Transverse colon (tissue), 4 donors: Measurements from ENCODE around the gene RMND5A. TPM values are rescaled to one million over a fixed set of nuclear protein-coding genes. Genes with fewer than 3 reads are reported as not detected.

Source experiments
- DNase-seq: peaks from one replicate; pipeline ENCODE4 v3.0.0-alpha.2; 2019
- H3K27ac ChIP-seq, 4 donors: fragments of 200-600 bp; sonication (generic); 2 replicates each; pipeline ENCODE4 v1.5.1; 2016 to 2018; ENCODE audit warnings: inconsistent platforms in 4 of 4
- H3K27me3 ChIP-seq: fragments of 200-600 bp; sonication (generic); 2 replicates; pipeline ENCODE4 v1.5.1; 2017; ENCODE audit warnings: inconsistent platforms
- H3K36me3 ChIP-seq, 4 donors: fragments of 200-600 bp; sonication (generic); 2 replicates each; pipeline ENCODE4 v1.5.1; 2017 to 2019; ENCODE audit warnings: inconsistent platforms in 4 of 4
- H3K4me1 ChIP-seq, 4 donors: fragments of 200-600 bp; sonication (generic); 2 replicates each; pipeline ENCODE4 v1.5.1; 2017 to 2020; ENCODE audit warnings: inconsistent platforms in 4 of 4
- H3K4me3 ChIP-seq, 4 donors: fragments of 200-600 bp; sonication (generic); 1 replicate in 1 of 4; 2 replicates in 3 of 4; pipeline versions ENCODE4 v1.5.1 to v1.6.1; 2017 to 2019; ENCODE audit warnings: inconsistent platforms in 4 of 4
- H3K9me3 ChIP-seq, 2 donors: fragments of 200-600 bp; sonication (generic); 2 replicates each; pipeline ENCODE4 v1.5.1; 2017 to 2019; ENCODE audit warnings: inconsistent platforms in 2 of 2
- CTCF ChIP-seq, 5 experiments: fragments of 200-600 bp in 3 of 5; fragments of 450-650 bp in 2 of 5; sonication (generic) in 3 of 5; IDR thresholded peaks; 1 replicate in 2 of 5; 2 replicates in 3 of 5; pipeline ENCODE4 v1.5.1; 2016 to 2017; ENCODE audit warnings: antibody characterized with exemption in 5 of 5, inconsistent platforms in 3 of 5, mild to moderate bottlenecking in 2 of 5, moderate library complexity in 1 of 5
- EP300 ChIP-seq: sonication (generic); formaldehyde crosslinking; IDR thresholded peaks from one replicate; pipeline ENCODE4 v1.6.1; 2017; ENCODE audit warnings: antibody characterized with exemption, low read depth
- POLR2A ChIP-seq: fragments of 450-650 bp; IDR thresholded peaks from one replicate; pipeline ENCODE4 v1.6.1; 2016; ENCODE audit warnings: antibody characterized with exemption, mild to moderate bottlenecking, moderate library complexity
- POLR2AphosphoS5 ChIP-seq, 3 donors: sonication (generic); formaldehyde crosslinking; IDR thresholded peaks; one replicate each; pipeline ENCODE4 v1.6.1; 2016; ENCODE audit warnings: antibody characterized with exemption in 3 of 3
- WGBS, 2 donors: methylation state at CpG; one replicate each; pipeline ENCODE4 v1.1.5; 2018; ENCODE audit warnings: low coverage in 1 of 2; 5-methylcytosine and 5-hydroxymethylcytosine counted together
- in situ Hi-C, 4 donors: fragments of 200-750 bp; cut with MboI; loops; one replicate each; pipeline versions ENCODE4 v1.15.0 to v1.15.1; 2017; ENCODE audit warnings: low sequenced_read_pairs in 3 of 4, low pct_ligation_motif_present in 1 of 4, low pct_unique_long_range_greater_than_20kb in 1 of 4
- intact Hi-C: fragments of 100-400 bp; cut with DNase I; formaldehyde crosslinking; loops from one replicate; pipeline ENCODE4 v1.15.1; 2023; ENCODE audit warnings: low total_unique reads
- total RNA-seq, 4 donors: library from RNA; depleted of rRNA; stranded (reverse); fragments of >200 nt; gene quantifications; one replicate each; pipeline ENCODE4 v1.1.0, GENCODE V29; 2016

Gene RMND5A
- total RNA-seq, 4 donors from 2014 or later: 58.1 to 94.8 (median 72.4) TPM

DNA sequence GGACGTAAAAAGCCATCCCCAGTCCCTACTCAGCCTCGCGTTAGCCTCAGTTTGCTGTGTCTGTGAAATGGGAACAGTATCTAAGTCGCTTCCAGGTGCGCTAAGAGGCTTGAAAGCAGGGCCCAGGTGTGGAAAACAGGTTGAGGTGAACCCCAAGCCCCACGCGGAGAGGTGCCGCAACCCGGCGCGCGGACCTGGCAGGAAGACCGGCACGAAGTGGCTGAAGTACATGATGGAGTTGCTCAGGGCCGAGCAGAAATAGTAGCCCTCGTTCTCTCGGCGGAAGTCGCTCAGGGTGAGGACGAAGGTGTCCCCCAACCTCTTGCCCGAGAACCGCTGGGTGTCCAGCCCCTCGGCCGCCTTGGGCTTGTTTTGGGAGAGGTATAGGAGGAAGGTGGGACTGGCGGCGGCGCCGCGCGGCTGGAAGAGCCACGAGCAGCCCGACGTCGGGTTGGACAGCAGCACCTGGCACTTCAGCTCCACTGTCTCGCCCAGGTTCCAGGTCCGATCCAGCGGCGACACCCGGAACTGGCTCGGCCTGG, 70.1 kb downstream of the RMND5A start:
- in situ Hi-C loops: no loop called here
- no peak for TF ChIP-seq EP300
- no peak for TF ChIP-seq POLR2A
- no peak for TF ChIP-seq POLR2AphosphoS5 (IDR thresholded peaks at IDR 0.05)
- no peak for TF ChIP-seq CTCF (IDR thresholded peaks at IDR 0.05)
- Histone ChIP-seq H3K9me3 (no peaks in the 10 kb centered on the region), H3K27me3 (peaks cover 76% of the 10 kb centered on the region), H3K27ac (no peak overlapping the region), H3K36me3 (no peaks in the 10 kb centered on the region), H3K4me1 (peaks cover 17 to 27% (median 24%) of the 10 kb centered on the region in 4 donors), H3K4me3 (peak overlapping the region in 2 of 4 donors; percentile 21 to 36)
- whole genome bisulfite sequencing, 2 donors: 21% methylated on average over 25 of the region's 40 CpGs; no CpG with 5 or more reads in 1 of the 2 donors
- no peak for DNase-seq
- intact Hi-C loops: no loop called here

DNA sequence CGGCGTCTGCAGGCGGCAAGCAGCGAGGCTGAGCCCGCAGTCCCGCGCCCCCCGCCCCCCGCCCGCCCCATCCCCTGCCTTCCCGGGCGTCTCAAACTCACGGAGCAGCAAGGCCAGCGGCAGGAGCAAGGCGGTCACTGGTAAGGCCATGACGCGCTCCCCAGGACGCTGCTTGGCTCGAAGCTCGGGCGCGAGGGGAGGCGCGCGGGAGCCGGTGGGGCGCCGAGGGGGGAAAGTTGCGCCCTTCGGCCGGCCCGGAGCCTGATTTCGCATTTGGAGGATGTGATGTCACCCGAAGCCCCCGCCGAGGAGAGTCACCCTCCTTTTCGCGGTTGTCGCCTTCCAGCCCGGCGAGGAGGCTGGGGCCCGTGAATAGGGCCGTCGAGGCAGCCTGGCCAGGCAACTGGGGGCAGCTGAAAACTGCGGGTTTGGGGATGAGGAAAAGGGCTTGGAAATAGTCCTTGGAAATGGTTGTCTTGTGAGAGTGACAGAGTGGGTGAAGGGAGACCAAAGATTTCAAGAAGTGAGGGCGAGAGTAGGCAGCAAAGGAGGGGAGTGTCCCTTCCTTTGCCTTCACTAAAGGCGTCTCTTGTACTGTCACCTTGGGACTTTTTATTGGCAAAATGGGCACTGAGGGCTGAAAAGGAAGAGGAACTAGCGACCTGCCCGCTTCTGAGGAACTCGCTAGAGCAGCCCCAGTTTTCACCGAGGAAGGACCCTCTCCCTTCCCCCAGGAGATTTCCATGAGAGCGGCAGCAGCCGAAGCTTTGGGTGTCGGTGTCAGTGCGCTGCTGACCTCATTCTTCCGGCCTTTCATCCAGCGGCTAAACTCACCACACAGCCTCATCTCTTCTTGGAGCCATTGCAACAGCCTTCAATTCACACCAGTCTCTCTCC, 70.8 kb downstream of the RMND5A start, which contains the start of gene CD8A:
CD8A (minus strand) TSS at position 238 of the 897 bp plus-strand sequence; CDS start at position 150, 88 bp downstream.
- in situ Hi-C loops: no loop called here
- peak within 1 kb of the TSS in 2 of 4 donors; percentile 21 to 36 for H3K4me3 ChIP-seq
- TF ChIP-seq EP300 (no peak), POLR2A (no peak), POLR2AphosphoS5 (IDR thresholded peaks at IDR 0.05) (no peak), CTCF (IDR thresholded peaks at IDR 0.05) (no peak)
- intact Hi-C loops: no loop called here
- peaks cover 17 to 27% (median 24%) of the 10 kb centered on the region in 4 donors for H3K4me1 ChIP-seq
- peaks cover 83% of the 10 kb centered on the region for H3K27me3 ChIP-seq
- H3K9me3 ChIP-seq: peaks cover 0 to under 1% of the 10 kb centered on the region in 2 donors
- WGBS, 2 donors: 0 to 7% methylated on average over 13 to 26 of the region's 57 CpGs
- H3K36me3 ChIP-seq: no peaks in the 10 kb centered on the region
- no peak for DNase-seq
- H3K27ac ChIP-seq: no peak within 1 kb of the TSS

DNA sequence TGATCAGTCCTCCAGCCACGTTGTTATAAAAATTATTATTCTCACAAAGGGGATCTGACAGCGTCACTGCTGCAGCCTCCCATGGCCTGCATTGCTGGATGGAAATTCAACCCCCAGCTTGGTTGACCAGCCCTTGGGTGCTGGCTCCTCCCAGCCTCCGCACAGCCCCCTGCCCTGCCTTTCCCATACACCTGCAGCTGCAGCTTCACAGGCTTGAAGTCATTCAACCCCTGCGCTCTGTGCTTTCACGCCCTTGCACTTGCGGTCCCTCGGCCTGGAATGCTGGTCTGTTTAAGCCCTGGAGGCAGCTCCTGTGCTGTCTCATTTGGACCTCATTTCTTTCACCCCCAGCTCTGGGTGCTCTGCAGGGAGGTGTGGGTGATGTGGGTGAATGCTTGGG, 71.5 kb downstream of the RMND5A start:
- intact Hi-C loops (no loop called here), in situ Hi-C loops (no loop called here)
- H3K27ac ChIP-seq: no peak overlapping the region
- peaks cover 85% of the 10 kb centered on the region for H3K27me3 ChIP-seq
- H3K4me1 ChIP-seq: peaks cover 17 to 27% (median 24%) of the 10 kb centered on the region in 4 donors
- no peak overlapping the region for H3K4me3 ChIP-seq
- TF ChIP-seq POLR2A (no peak), POLR2AphosphoS5 (IDR thresholded peaks at IDR 0.05) (no peak)
- H3K36me3 ChIP-seq: no peaks in the 10 kb centered on the region
- 63 to 67% methylated on average over 1 to 7 of the region's 7 CpGs for WGBS, 2 donors
- H3K9me3 ChIP-seq: peaks cover 5 to 7% of the 10 kb centered on the region in 2 donors
- no peak for DNase-seq

DNA sequence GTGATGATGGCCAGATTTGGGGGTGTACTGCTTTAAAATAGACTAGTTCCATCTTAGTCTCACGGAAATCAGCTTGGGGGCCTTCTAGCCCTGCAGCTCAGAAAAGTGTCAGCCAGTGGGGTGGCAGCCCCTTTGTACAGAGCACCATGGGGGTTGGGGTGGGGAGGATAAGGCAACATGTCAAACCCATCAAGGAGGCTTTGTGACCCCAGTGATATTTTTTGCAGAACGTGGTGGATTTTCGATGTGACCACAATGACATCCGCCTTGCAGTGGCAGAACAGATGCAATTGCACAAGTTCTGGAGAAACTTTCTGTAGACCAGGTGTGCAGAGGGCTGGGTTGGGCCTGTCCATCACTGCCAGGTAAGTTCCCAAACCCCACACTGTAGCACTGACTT, 73.7 kb downstream of the RMND5A start:
- Histone ChIP-seq H3K36me3 (no peaks in the 10 kb centered on the region), H3K4me1 (peaks cover 17 to 26% (median 23%) of the 10 kb centered on the region in 4 donors), H3K9me3 (peaks cover 13 to 16% of the 10 kb centered on the region in 2 donors), H3K4me3 (no peak overlapping the region), H3K27me3 (peaks cover 72% of the 10 kb centered on the region), H3K27ac (no peak overlapping the region)
- intact Hi-C loops: no loop called here
- in situ Hi-C loops: no loop called here
- WGBS, 2 donors: 89% methylated on average over 4 of the region's 4 CpGs; no CpG with 5 or more reads in 1 of the 2 donors
- DNase-seq: no peak
- no peak for TF ChIP-seq POLR2AphosphoS5 (IDR thresholded peaks at IDR 0.05)
- TF ChIP-seq POLR2A: no peak
- no peak for TF ChIP-seq CTCF (IDR thresholded peaks at IDR 0.05)
- no peak for TF ChIP-seq EP300
